ENCODE measurements around the gene MDN1. TPM values are rescaled to one million over a fixed set of nuclear protein-coding genes. Genes with fewer than 3 reads are reported as not detected.

The MDN1 gene
- total and polyA plus RNA-seq, 2 of the 13 experiments (the other 11 are each of a cell fraction or from before 2014, with no cell fraction given), result 18.8 to 52.9 TPM

DNA sequence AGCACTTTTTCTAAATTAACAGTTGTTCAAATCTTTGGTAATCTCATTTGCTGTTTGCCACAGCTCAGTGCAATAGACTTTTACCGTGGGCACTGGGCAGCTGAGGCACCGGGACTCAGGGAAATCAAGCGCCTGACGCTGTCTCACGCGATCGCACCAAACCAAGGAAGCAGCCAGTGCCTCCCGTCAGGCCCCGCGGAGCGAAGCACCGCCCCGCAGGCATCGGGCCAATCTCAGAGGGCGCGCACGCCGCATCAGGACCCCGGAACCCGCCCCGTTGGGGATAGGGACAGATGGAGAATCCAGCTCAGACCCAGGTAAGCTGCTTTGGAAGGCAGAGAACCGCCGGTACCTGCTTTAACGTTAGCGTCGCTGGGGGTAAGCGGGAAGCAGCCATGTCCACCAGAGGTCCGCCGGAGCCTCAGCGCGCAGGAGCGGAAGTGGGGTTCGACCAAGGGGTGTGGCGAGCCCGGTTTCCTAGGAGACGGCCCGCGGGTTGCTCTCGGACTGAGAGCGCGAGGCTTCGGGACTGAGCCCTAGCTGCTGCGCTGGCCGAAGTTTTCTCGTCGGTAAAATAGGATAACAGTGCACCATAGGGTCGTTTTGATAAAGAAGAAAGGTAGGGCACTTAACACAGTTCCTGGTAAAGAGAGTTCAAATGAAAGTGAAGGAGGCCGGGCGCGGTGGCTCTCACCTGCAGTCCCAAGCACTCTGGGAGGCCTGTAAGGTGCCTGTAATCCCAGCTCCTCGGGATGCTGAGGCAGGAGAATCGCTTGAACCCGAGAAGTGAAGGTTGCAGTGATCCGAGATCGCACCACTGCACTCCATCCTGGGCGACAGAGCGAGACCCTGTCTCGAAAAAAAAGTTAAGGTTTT lies 181.0 kb downstream of the MDN1 start, which contains the start of gene LYRM2 (continued):
- TF ChIP-seq, protein P1, sequence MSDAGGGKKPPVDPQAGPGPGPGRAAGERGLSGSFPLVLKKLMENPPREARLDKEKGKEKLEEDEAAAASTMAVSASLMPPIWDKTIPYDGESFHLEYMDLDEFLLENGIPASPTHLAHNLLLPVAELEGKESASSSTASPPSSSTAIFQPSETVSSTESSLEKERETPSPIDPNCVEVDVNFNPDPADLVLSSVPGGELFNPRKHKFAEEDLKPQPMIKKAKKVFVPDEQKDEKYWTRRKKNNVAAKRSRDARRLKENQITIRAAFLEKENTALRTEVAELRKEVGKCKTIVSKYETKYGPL (CRISPR knock-in tag; IDR thresholded peaks at IDR 0.05), result no peak; the same call in 1 of the 2 replicates
- TF ChIP-seq CBX5 (CRISPR knock-in tag; IDR thresholded peaks at IDR 0.05; ENCODE audit: borderline replicate concordance), result peak; percentile 74; the same call in 1 of the 2 replicates
- TF ChIP-seq SAP130 (CRISPR knock-in tag; IDR thresholded peaks at IDR 0.05; ENCODE audit: low read depth), result peak; percentile 93
- no peak for TF ChIP-seq ZNF10 (CRISPR knock-in tag; IDR thresholded peaks at IDR 0.05; ENCODE audit: borderline replicate concordance, low read depth)
- peak; percentile 23; the same call in 1 of the 2 replicates for TF ChIP-seq ZNF205 (CRISPR knock-in tag; IDR thresholded peaks at IDR 0.05)
- no peak for TF ChIP-seq PTBP1 (IDR thresholded peaks at IDR 0.05; ENCODE audit: low read depth, low read length, poor library complexity, severe bottlenecking)
- TF ChIP-seq, protein P2, sequence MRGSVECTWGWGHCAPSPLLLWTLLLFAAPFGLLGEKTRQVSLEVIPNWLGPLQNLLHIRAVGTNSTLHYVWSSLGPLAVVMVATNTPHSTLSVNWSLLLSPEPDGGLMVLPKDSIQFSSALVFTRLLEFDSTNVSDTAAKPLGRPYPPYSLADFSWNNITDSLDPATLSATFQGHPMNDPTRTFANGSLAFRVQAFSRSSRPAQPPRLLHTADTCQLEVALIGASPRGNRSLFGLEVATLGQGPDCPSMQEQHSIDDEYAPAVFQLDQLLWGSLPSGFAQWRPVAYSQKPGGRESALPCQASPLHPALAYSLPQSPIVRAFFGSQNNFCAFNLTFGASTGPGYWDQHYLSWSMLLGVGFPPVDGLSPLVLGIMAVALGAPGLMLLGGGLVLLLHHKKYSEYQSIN (CRISPR knock-in tag; IDR thresholded peaks at IDR 0.05; ENCODE audit: borderline replicate concordance), result no peak
- TF ChIP-seq LBX2 (CRISPR knock-in tag; IDR thresholded peaks at IDR 0.05; ENCODE audit: borderline replicate concordance), result no peak; the same call in 1 of the 2 replicates
- TF ChIP-seq SPEN (CRISPR knock-in tag; IDR thresholded peaks at IDR 0.05; ENCODE audit: low read depth), result peak; percentile 75
- TF ChIP-seq, protein P3, sequence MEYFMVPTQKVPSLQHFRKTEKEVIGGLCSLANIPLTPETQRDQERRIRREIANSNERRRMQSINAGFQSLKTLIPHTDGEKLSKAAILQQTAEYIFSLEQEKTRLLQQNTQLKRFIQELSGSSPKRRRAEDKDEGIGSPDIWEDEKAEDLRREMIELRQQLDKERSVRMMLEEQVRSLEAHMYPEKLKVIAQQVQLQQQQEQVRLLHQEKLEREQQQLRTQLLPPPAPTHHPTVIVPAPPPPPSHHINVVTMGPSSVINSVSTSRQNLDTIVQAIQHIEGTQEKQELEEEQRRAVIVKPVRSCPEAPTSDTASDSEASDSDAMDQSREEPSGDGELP (IDR thresholded peaks at IDR 0.05; ENCODE audit: borderline replicate concordance, low read depth), result peak; percentile 36; the same call in 1 of the 2 replicates
- TF ChIP-seq NR1H2 (CRISPR knock-in tag; IDR thresholded peaks at IDR 0.05; ENCODE audit: borderline replicate concordance, low read depth), result no peak
- no peak for TF ChIP-seq ZFP36L2 (CRISPR knock-in tag; IDR thresholded peaks at IDR 0.05)
- no peak for TF ChIP-seq ZFP36 (IDR thresholded peaks at IDR 0.05; ENCODE audit: borderline replicate concordance, low read depth, low read length, partially characterized antibody)
- no peak for TF ChIP-seq SCMH1 (CRISPR knock-in tag; IDR thresholded peaks at IDR 0.05; ENCODE audit: borderline replicate concordance)
- no peak for TF ChIP-seq ZEB1 (IDR thresholded peaks at IDR 0.05; ENCODE audit: insufficient replicate concordance, low read depth)
- TF ChIP-seq SNAI1 (CRISPR knock-in tag; IDR thresholded peaks at IDR 0.05; ENCODE audit: borderline replicate concordance), result no peak; the same call in 1 of the 2 replicates
- no peak for TF ChIP-seq ZBTB38 (CRISPR knock-in tag; IDR thresholded peaks at IDR 0.05)
- 0 out of 2 replicates have a peak, but pooled peaks have one; percentile 41 for TF ChIP-seq ZNF879 (CRISPR knock-in tag; IDR thresholded peaks at IDR 0.05)
- no peak for TF ChIP-seq MLX (CRISPR knock-in tag; IDR thresholded peaks at IDR 0.05)
- TF ChIP-seq ZNF101 (CRISPR knock-in tag; IDR thresholded peaks at IDR 0.05; ENCODE audit: borderline replicate concordance, low read depth), result no peak
- TF ChIP-seq ZNF557 (CRISPR knock-in tag; IDR thresholded peaks at IDR 0.05), result 0 out of 2 replicates have a peak, but pooled peaks have one; percentile 59
- TF ChIP-seq TERF1 (CRISPR knock-in tag; IDR thresholded peaks at IDR 0.05), result no peak
- no peak for TF ChIP-seq SP1 (IDR thresholded peaks at IDR 0.05)
- TF ChIP-seq SP1 (CRISPR knock-in tag; IDR thresholded peaks at IDR 0.05), result peak; percentile 62
- TF ChIP-seq ZBTB20 (CRISPR knock-in tag; IDR thresholded peaks at IDR 0.05; ENCODE audit: borderline replicate concordance, low read depth), result peak; percentile 59; the same call in 1 of the 2 replicates

All from HepG2 (cell line).